Measurements from ENCODE around the gene GPANK1. TPM values are rescaled to one million over a fixed set of nuclear protein-coding genes. Genes with fewer than 3 reads are reported as not detected.

GPANK1 gene
- total and polyA plus RNA-seq, 9 of the 15 experiments (the other 6 are each of a cell fraction or from before 2014, with no cell fraction given) = 32.2 to 111 (median 46.3) TPM

DNA sequence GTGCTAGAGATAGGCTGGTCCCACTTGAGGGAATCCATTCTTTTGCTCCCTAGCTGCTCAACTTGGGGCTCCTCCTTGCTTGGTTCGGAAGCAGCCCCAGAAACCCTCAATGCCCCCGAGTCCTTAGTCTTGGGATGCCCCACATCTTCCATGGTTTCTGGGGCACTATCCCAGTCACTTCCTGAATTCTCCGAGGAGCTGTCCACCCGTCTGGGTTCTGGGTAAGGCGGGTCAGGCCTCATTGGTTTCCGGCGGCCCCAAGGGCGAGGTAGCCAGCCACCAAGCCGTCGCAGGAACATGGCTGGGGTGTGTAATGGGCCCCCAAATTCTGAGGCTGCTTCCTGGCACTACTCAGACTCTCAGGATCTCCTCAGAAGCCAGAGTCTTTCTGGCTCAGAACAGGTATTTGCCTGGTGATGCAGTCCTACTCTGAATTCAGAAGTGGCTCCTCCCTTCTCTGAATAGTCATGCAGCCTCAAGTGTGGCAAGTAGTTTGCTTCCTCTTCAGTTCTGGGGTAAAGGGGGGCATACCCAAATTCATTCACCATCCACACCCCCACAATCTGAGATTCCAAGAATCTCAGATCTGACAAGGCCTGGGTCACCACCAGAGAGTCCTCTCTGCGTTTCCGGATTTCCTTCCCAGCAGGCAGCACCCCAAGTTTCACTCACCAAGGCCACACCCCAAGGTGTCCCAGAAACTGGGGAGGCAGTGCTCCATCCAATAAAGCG is 5.0 kb downstream of the GPANK1 start (continued):
- TF ChIP-seq WHSC1 (IDR thresholded peaks at IDR 0.05; ENCODE audit: low read length) = no peak
- TF ChIP-seq MCM5 (IDR thresholded peaks at IDR 0.05; ENCODE audit: low read depth) = no peak
- peak; percentile 68; the same call in 1 of the 2 replicates for TF ChIP-seq IFI16 (CRISPR knock-in tag; IDR thresholded peaks at IDR 0.05)
- TF ChIP-seq POLR3A (IDR thresholded peaks at IDR 0.05; ENCODE audit: borderline replicate concordance, extremely low read depth, insufficient read depth, insufficient read length) = no peak
- TF ChIP-seq NR2C1 (IDR thresholded peaks at IDR 0.05) = no peak
- no peak for TF ChIP-seq NR2C1 (tag; IDR thresholded peaks at IDR 0.05)
- TF ChIP-seq BCL6 (CRISPR knock-in tag; IDR thresholded peaks at IDR 0.05) = no peak
- no peak for TF ChIP-seq GTF2A2 (tag; IDR thresholded peaks at IDR 0.05)
- no peak for TF ChIP-seq JUND (IDR thresholded peaks at IDR 0.05; ENCODE audit: borderline replicate concordance, low read depth, low read length)
- TF ChIP-seq JUND (tag; IDR thresholded peaks at IDR 0.05; ENCODE audit: borderline replicate concordance, low read depth, low read length) = no peak; the same call in 2 of the 3 replicates
- TF ChIP-seq RBM14 (IDR thresholded peaks at IDR 0.05; ENCODE audit: borderline replicate concordance, insufficient read depth, low read depth, low read length) = no peak
- TF ChIP-seq XRCC5 (IDR thresholded peaks at IDR 0.05; ENCODE audit: low read depth, low read length) = no peak
- TF ChIP-seq, protein P1, sequence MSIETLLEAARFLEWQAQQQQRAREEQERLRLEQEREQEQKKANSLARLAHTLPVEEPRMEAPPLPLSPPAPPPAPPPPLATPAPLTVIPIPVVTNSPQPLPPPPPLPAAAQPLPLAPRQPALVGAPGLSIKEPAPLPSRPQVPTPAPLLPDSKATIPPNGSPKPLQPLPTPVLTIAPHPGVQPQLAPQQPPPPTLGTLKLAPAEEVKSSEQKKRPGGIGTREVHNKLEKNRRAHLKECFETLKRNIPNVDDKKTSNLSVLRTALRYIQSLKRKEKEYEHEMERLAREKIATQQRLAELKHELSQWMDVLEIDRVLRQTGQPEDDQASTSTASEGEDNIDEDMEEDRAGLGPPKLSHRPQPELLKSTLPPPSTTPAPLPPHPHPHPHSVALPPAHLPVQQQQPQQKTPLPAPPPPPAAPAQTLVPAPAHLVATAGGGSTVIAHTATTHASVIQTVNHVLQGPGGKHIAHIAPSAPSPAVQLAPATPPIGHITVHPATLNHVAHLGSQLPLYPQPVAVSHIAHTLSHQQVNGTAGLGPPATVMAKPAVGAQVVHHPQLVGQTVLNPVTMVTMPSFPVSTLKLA (conservative IDR thresholded peaks at IDR 0.05) = no peak
- TF ChIP-seq MECOM (CRISPR knock-in tag; IDR thresholded peaks at IDR 0.05) = peak; percentile 3; the same call in 1 of the 2 replicates
- peak; percentile 58 for TF ChIP-seq SMAD4 (CRISPR knock-in tag; conservative IDR thresholded peaks at IDR 0.05)
- no peak for TF ChIP-seq ARID2 (IDR thresholded peaks at IDR 0.05)
- TF ChIP-seq, protein P2, sequence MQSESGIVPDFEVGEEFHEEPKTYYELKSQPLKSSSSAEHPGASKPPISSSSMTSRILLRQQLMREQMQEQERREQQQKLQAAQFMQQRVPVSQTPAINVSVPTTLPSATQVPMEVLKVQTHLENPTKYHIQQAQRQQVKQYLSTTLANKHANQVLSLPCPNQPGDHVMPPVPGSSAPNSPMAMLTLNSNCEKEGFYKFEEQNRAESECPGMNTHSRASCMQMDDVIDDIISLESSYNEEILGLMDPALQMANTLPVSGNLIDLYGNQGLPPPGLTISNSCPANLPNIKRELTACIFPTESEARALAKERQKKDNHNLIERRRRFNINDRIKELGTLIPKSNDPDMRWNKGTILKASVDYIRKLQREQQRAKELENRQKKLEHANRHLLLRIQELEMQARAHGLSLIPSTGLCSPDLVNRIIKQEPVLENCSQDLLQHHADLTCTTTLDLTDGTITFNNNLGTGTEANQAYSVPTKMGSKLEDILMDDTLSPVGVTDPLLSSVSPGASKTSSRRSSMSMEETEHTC (IDR thresholded peaks at IDR 0.05) = 0 out of 2 replicates have a peak, but pooled peaks have one; percentile 6
- TF ChIP-seq, protein P3, sequence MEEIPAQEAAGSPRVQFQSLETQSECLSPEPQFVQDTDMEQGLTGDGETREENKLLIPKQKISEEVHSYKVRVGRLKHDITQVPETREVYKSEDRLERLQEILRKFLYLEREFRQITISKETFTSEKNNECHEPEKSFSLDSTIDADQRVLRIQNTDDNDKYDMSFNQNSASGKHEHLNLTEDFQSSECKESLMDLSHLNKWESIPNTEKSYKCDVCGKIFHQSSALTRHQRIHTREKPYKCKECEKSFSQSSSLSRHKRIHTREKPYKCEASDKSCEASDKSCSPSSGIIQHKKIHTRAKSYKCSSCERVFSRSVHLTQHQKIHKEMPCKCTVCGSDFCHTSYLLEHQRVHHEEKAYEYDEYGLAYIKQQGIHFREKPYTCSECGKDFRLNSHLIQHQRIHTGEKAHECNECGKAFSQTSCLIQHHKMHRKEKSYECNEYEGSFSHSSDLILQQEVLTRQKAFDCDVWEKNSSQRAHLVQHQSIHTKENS (CRISPR knock-in tag; IDR thresholded peaks at IDR 0.05) = no peak
- TF ChIP-seq LCOR (CRISPR knock-in tag; IDR thresholded peaks at IDR 0.05) = no peak; the same call in none of the 2 replicates
- no peak for TF ChIP-seq CEBPG (CRISPR knock-in tag; IDR thresholded peaks at IDR 0.05)
- TF ChIP-seq CEBPG (tag; conservative IDR thresholded peaks at IDR 0.05 in 1 of 2, IDR thresholded peaks at IDR 0.05 in 1 of 2) = no peak
- TF ChIP-seq, protein P4, sequence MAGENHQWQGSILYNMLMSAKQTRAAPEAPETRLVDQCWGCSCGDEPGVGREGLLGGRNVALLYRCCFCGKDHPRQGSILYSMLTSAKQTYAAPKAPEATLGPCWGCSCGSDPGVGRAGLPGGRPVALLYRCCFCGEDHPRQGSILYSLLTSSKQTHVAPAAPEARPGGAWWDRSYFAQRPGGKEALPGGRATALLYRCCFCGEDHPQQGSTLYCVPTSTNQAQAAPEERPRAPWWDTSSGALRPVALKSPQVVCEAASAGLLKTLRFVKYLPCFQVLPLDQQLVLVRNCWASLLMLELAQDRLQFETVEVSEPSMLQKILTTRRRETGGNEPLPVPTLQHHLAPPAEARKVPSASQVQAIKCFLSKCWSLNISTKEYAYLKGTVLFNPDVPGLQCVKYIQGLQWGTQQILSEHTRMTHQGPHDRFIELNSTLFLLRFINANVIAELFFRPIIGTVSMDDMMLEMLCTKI (IDR thresholded peaks at IDR 0.05; ENCODE audit: partially characterized antibody) = no peak
- TF ChIP-seq ZNF263 (CRISPR knock-in tag; IDR thresholded peaks at IDR 0.05; ENCODE audit: borderline replicate concordance) = peak; percentile 82
- no peak for TF ChIP-seq PHB (CRISPR knock-in tag; IDR thresholded peaks at IDR 0.05)
